Breast epithelium (tissue), 4 donors: ENCODE measurements around the gene MRPS24. TPM values are rescaled to one million over a fixed set of nuclear protein-coding genes. Genes with fewer than 3 reads are reported as not detected.

Experiments
- DNase-seq, 2 donors: peaks; one replicate each; pipeline ENCODE4 v3.0.0-alpha.2; 2019; ENCODE audit warnings: low spot score in 2 of 2
- H3K27ac ChIP-seq, 2 donors: fragments of 200-600 bp; sonication (generic) in 1 of 2; one replicate each; pipeline ENCODE4 v1.5.1; 2016 to 2019; ENCODE audit warnings: mild to moderate bottlenecking in 1 of 2
- H3K27me3 ChIP-seq, 2 donors: fragments of 200-600 bp; sonication (generic) in 1 of 2; one replicate each; pipeline versions ENCODE4 v1.5.1 to v1.6.0; 2017 to 2019; ENCODE audit warnings: control low read depth in 1 of 2, mild to moderate bottlenecking in 1 of 2
- H3K36me3 ChIP-seq: fragments of 200-600 bp; one replicate; pipeline ENCODE4 v1.5.1; 2019
- H3K4me1 ChIP-seq, 2 donors: fragments of 200-600 bp; sonication (generic); one replicate each; pipeline ENCODE4 v1.5.1; 2016 to 2019; ENCODE audit warnings: control low read depth in 1 of 2
- H3K4me3 ChIP-seq, 3 donors: fragments of 200-600 bp; sonication (generic); 1 replicate in 2 of 3; 2 replicates in 1 of 3; pipeline ENCODE4 v1.5.1; 2016 to 2019; ENCODE audit warnings: mild to moderate bottlenecking in 3 of 3, moderate library complexity in 2 of 3
- H3K9me3 ChIP-seq, 2 donors: fragments of 200-600 bp; sonication (generic) in 1 of 2; one replicate each; pipeline ENCODE4 v1.5.1; 2016 to 2019; ENCODE audit warnings: control low read depth in 1 of 2
- CTCF ChIP-seq, 3 donors: fragments of 450-650 bp; IDR thresholded peaks; one replicate each; pipeline ENCODE4 v1.5.1; 2016 to 2017; ENCODE audit warnings: antibody characterized with exemption in 3 of 3, mild to moderate bottlenecking in 3 of 3, moderate library complexity in 3 of 3
- POLR2A ChIP-seq: fragments of 450-650 bp; IDR thresholded peaks from one replicate; pipeline ENCODE4 v1.6.1; 2016; ENCODE audit warnings: antibody characterized with exemption, mild to moderate bottlenecking, moderate library complexity
- POLR2AphosphoS5 ChIP-seq, 3 donors: sonication (generic); formaldehyde crosslinking; IDR thresholded peaks; one replicate each; pipeline ENCODE4 v1.6.1; 2017; ENCODE audit warnings: antibody characterized with exemption in 3 of 3
- intact Hi-C: fragments of 100-400 bp; cut with DNase I; formaldehyde crosslinking; loops from one replicate; pipeline ENCODE4 v1.15.1; 2023; ENCODE audit warnings: low total_unique reads
- total RNA-seq, 3 donors: library from RNA; depleted of rRNA; stranded (reverse); fragments of >200 nt; gene quantifications; one replicate each; pipeline ENCODE4 v1.1.0, GENCODE V29; 2016

MRPS24 gene
- total RNA-seq = 10 to 100 TPM; 75.4 to 86.1 (median 81.0) TPM

GRCh38 chr7:43869006-43869866, at the start of gene MRPS24:
Gene MRPS24, minus strand, starts transcription at chr7:43869517. Its CDS starts 22 bp downstream, at chr7:43869495.
- peak within 1 kb of the TSS; percentile 83 to 94 (median 88) for H3K4me3 ChIP-seq
- no peaks in the 10 kb centered on the region for H3K9me3 ChIP-seq
- TF ChIP-seq POLR2A (peak; percentile 30), POLR2AphosphoS5 (IDR thresholded peaks at IDR 0.05) (peak; percentile 58 to 89 (median 84)), CTCF (IDR thresholded peaks at IDR 0.05) (no peak)
- intact Hi-C loops = no loop called here
- peak; percentile 95 for DNase-seq
- peak within 1 kb of the TSS; percentile 92 to 96 for H3K27ac ChIP-seq
- H3K36me3 ChIP-seq = no peaks in the 10 kb centered on the region
- no peaks in the 10 kb centered on the region for H3K4me1 ChIP-seq
- no peaks in the 10 kb centered on the region for H3K27me3 ChIP-seq

GRCh38 chr7:43915907-43916306, 46.6 kb upstream of the MRPS24 start:
- Histone ChIP-seq H3K4me1 (no peaks in the 10 kb centered on the region), H3K36me3 (no peaks in the 10 kb centered on the region), H3K27me3 (no peaks in the 10 kb centered on the region), H3K4me3 (no peak overlapping the region), H3K27ac (no peak overlapping the region), H3K9me3 (peaks cover 0 to 4% of the 10 kb centered on the region in 2 donors)
- intact Hi-C loops = no loop called here
- no peak for DNase-seq
- TF ChIP-seq POLR2A (no peak), CTCF (IDR thresholded peaks at IDR 0.05) (no peak), POLR2AphosphoS5 (IDR thresholded peaks at IDR 0.05) (no peak)

- Histone ChIP-seq H3K36me3 (no peaks in the 10 kb centered on the region), H3K27ac (no peak overlapping the region), H3K27me3 (no peaks in the 10 kb centered on the region), H3K4me1 (no peaks in the 10 kb centered on the region), H3K4me3 (no peak overlapping the region), H3K9me3 (peaks cover 0 to 4% of the 10 kb centered on the region in 2 donors)
- DNase-seq = no peak
- TF ChIP-seq POLR2AphosphoS5 (IDR thresholded peaks at IDR 0.05) (no peak), CTCF (IDR thresholded peaks at IDR 0.05) (no peak), POLR2A (no peak)
- intact Hi-C loops = no loop called here
These were observed 45.5 kb upstream of the MRPS24 start for GRCh38 chr7:43914795-43915194.

GRCh38 chr7:43906331-43907010, 37.2 kb upstream of the MRPS24 start, which contains the start of gene URGCP:
Gene URGCP, minus strand, starts transcription at chr7:43906596. Its CDS starts 21 bp downstream, at chr7:43906575.
- Histone ChIP-seq H3K4me3 (peak within 1 kb of the TSS; percentile 65 to 97 (median 68)), H3K9me3 (no peaks in the 10 kb centered on the region), H3K36me3 (no peaks in the 10 kb centered on the region), H3K4me1 (peaks cover 7 to 10% of the 10 kb centered on the region in 2 donors), H3K27me3 (no peaks in the 10 kb centered on the region), H3K27ac (peak within 1 kb of the TSS; percentile 90 to 98)
- intact Hi-C loops = no loop called here
- peak; percentile 22 to 52 for DNase-seq
- TF ChIP-seq CTCF (IDR thresholded peaks at IDR 0.05) (no peak), POLR2AphosphoS5 (IDR thresholded peaks at IDR 0.05) (no peak), POLR2A (no peak)

GRCh38 chr7:43905956-43906330, 36.6 kb upstream of the MRPS24 start:
- Histone ChIP-seq H3K4me1 (peaks cover 7 to 10% of the 10 kb centered on the region in 2 donors), H3K4me3 (peak overlapping the region; percentile 65 to 97 (median 68)), H3K9me3 (no peaks in the 10 kb centered on the region), H3K27ac (peak overlapping the region; percentile 90 to 98), H3K27me3 (no peaks in the 10 kb centered on the region), H3K36me3 (no peaks in the 10 kb centered on the region)
- DNase-seq = peak in 1 of 2 donors; percentile 19
- TF ChIP-seq POLR2A (no peak), POLR2AphosphoS5 (IDR thresholded peaks at IDR 0.05) (peak in 1 of 3 donors; percentile 33)
- intact Hi-C loops = no loop called here
